Duodenal mucosa (tissue), 2 donors: ENCODE data around the gene VENTX.

Experiments
- H3K27ac ChIP-seq: one replicate; pipeline ENCODE4 v1.7.0; 2013; ENCODE audit warnings: low read depth, low read length
- H3K27me3 ChIP-seq, 2 donors: one replicate each; pipeline ENCODE4 v1.7.0; 2013; ENCODE audit warnings: low read length in 2 of 2, control low read depth in 1 of 2; ENCODE audit not compliant: insufficient read depth in 2 of 2, control insufficient read depth in 1 of 2
- H3K36me3 ChIP-seq, 2 donors: one replicate each; pipeline ENCODE4 v1.7.0; 2013; ENCODE audit warnings: low read length in 2 of 2, control low read depth in 1 of 2; ENCODE audit not compliant: insufficient read depth in 2 of 2, control insufficient read depth in 1 of 2
- H3K4me1 ChIP-seq, 2 donors: one replicate each; pipeline ENCODE4 v1.7.0; 2013; ENCODE audit warnings: low read length in 2 of 2, control low read depth in 1 of 2; ENCODE audit not compliant: insufficient read depth in 2 of 2, control insufficient read depth in 1 of 2
- H3K4me3 ChIP-seq, 2 donors: one replicate each; pipeline ENCODE4 v1.7.0; 2013; ENCODE audit warnings: low read length in 2 of 2, low read depth in 1 of 2
- H3K9ac ChIP-seq, 2 donors: one replicate each; pipeline ENCODE4 v1.7.0; 2013; ENCODE audit warnings: low read length in 2 of 2, low read depth in 1 of 2
- H3K9me3 ChIP-seq, 2 donors: one replicate each; pipeline ENCODE4 v1.7.0; 2013; ENCODE audit warnings: low read length in 2 of 2, control low read depth in 1 of 2; ENCODE audit not compliant: control insufficient read depth in 1 of 2

The VENTX gene

DNA sequence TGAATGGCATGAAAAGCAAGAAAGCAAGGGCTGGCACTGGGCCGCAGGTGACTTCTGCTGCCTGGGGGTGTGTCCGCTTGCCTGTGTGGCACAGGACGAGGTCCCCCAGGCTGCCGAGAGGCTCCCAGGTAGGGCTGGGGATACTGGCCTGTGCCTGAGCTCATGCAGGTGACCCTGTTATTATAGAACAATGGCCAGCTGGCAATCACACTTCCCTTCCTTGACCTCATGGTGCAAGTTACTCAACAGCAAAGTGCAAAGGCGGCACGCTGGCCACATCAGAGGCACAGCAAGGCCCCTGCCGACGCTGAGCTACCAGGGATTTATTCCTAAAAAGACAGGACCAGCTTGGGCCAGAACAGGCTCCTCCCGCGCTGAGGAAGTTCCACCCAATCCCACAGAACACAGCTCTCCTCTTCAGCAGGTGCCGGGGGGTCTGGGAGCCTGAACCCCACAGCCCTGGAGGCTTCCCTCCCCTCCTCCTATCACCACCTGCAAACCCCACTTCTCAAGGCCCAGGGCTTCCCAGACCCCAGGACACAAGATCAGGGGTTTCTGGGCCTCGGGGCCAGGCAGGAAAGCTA, 40.4 kb downstream of the VENTX start:
- no peaks in the 10 kb centered on the region for H3K9me3 ChIP-seq
- H3K9ac ChIP-seq = no peak overlapping the region
- peaks cover 9 to 38% of the 10 kb centered on the region in 2 donors for H3K4me1 ChIP-seq
- H3K27me3 ChIP-seq = peaks cover 13 to 22% of the 10 kb centered on the region in 2 donors
- peak overlapping the region; percentile 59 for H3K27ac ChIP-seq
- peaks cover 12 to 32% of the 10 kb centered on the region in 2 donors for H3K36me3 ChIP-seq
- H3K4me3 ChIP-seq = peak overlapping the region in 1 of 2 donors; percentile 31

DNA sequence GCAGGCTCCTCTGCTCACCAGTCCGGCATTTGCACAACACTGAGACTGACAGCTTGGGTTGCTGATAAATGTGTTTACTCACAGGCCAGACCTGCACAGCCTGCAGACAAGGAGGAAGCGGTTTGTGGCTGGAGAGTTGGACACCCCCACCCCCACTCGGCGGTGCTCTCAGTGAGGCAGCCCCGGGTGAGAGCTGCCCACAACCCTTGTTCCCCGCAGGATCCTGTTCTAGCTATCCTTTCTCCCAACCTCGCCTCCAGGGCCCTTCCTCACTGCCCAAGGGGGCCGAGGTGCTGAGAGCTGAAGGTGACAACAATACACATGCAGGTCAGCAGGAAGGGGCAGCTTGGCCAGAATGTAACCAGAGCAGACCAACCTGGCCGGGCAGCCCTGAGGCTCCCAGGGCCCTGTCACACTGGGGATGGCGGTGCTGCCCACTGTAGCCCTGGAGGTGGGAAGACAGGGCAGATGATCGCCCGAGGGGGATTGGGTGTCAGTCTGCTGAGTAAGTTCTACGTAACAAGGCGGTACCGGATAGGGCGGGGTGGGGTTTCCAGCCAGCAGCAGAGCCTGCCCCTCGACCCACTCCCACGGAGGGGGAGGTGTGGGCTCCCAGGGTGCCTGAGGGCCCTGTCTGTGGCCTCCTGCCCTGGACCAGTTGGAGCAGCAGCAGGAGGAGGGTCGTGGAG, 41.1 kb downstream of the VENTX start:
- Histone ChIP-seq H3K4me1 (peaks cover 9 to 38% of the 10 kb centered on the region in 2 donors), H3K27ac (peak overlapping the region; percentile 59), H3K9me3 (no peaks in the 10 kb centered on the region), H3K9ac (no peak overlapping the region), H3K36me3 (peaks cover 17 to 39% of the 10 kb centered on the region in 2 donors), H3K4me3 (peak overlapping the region in 1 of 2 donors; percentile 31), H3K27me3 (peaks cover 13 to 22% of the 10 kb centered on the region in 2 donors)

DNA sequence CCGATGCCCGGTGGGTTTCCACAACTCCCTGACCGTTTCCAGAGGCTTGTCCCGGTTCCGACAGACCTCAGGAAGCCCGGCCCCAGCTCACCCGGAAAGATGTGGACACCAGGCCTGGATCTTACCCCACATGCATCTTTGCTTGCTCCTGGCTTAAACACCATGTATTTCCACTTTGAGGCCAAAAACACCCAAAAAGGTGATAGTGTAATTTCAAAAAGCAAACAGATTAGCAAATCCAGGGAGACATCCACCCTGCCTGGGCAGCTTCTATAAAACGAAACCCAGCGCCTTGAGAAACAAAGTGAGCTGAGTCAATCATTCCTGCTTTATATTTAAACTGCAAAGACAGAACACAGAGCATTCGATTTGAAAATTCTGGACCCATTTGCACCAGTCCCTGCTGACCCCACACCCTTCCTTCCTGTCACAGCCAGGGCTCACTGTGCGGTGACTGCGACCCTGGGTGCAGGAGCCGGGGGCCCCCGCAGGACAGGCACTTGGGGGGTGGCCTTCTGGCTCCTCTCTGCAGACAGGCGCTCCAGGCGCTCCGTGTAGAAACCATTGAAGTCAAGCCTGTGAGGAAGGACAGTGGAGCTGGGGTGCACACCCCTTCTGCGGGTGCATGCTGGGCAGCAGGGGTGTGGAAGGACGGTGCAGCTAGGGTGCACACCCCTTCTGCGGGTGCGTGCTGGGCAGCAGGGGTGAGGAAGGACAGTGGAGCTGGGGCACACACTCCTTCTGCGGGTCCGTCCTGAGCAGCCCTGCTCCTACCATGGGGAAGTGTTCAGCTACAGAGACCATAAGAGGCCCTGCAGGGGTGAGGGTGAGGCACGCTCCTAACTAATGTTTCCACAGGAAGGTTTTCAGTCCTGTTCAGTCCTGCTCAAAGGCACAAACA, 41.9 kb downstream of the VENTX start:
- Histone ChIP-seq H3K9me3 (no peaks in the 10 kb centered on the region), H3K27ac (peak overlapping the region; percentile 14), H3K9ac (no peak overlapping the region), H3K4me1 (peaks cover 9 to 32% of the 10 kb centered on the region in 2 donors), H3K36me3 (peaks cover 20 to 47% of the 10 kb centered on the region in 2 donors), H3K4me3 (no peak overlapping the region), H3K27me3 (peaks cover 10 to 20% of the 10 kb centered on the region in 2 donors)

DNA sequence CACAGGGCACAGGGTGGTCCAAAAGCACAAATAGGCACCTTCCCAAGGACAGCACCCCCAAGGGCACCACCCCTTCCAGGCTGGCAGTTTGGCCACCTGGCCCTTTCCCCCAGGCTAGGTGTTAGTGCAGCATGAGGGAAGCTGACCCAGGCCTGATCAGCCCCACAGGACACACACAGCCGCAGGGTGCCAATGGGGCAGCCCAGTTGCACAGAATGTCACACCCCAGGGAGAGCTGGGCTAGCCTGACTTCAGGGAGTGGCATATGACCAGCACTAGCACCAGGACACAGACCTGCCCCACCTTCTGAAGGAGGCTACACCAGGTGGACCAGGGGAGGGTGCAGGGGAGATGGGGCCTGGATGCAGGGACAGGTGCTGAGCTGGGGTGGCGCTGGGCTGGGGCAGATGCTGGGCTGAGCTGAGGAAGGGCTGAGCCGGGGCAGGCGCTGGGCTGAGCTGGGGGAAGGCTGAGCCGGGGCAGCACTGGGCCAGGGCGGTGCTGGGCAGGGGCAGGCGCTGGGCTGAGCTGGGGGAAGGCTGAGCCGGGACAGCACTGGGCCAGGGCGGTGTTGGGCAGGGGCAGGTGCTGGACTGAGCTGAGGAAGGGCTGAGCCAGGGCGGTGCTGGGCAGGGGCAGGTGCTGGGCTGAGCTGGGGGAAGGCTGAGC, 42.9 kb downstream of the VENTX start:
- H3K9ac ChIP-seq = no peak overlapping the region
- no peak overlapping the region for H3K27ac ChIP-seq
- no peaks in the 10 kb centered on the region for H3K9me3 ChIP-seq
- H3K36me3 ChIP-seq = peaks cover 30 to 57% of the 10 kb centered on the region in 2 donors
- peaks cover 9 to 29% of the 10 kb centered on the region in 2 donors for H3K4me1 ChIP-seq
- peaks cover 9 to 11% of the 10 kb centered on the region in 2 donors for H3K27me3 ChIP-seq
- no peak overlapping the region for H3K4me3 ChIP-seq

DNA sequence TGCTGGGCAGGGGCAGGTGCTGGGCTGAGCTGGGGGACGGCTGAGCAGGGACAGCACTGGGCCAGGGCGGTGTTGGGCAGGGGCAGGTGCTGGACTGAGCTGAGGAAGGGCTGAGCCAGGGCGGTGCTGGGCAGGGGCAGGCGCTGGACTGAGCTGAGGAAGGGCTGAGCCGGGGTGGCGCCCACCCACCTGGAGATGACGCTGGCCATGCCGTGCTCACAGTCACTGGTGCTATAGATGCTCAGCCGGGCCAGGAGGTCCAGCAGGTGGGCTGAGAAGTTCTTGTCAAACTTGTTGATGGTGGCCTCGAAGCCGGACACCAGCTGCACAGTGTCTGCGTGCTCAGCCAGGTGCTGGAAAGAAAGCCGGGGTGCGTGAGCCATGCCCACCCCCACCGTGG, 43.4 kb downstream of the VENTX start:
- Histone ChIP-seq H3K4me1 (peaks cover 9 to 25% of the 10 kb centered on the region in 2 donors), H3K27me3 (peaks cover 5 to 6% of the 10 kb centered on the region in 2 donors), H3K36me3 (peaks cover 36 to 62% of the 10 kb centered on the region in 2 donors), H3K4me3 (no peak overlapping the region), H3K9ac (no peak overlapping the region), H3K27ac (no peak overlapping the region), H3K9me3 (no peaks in the 10 kb centered on the region)

DNA sequence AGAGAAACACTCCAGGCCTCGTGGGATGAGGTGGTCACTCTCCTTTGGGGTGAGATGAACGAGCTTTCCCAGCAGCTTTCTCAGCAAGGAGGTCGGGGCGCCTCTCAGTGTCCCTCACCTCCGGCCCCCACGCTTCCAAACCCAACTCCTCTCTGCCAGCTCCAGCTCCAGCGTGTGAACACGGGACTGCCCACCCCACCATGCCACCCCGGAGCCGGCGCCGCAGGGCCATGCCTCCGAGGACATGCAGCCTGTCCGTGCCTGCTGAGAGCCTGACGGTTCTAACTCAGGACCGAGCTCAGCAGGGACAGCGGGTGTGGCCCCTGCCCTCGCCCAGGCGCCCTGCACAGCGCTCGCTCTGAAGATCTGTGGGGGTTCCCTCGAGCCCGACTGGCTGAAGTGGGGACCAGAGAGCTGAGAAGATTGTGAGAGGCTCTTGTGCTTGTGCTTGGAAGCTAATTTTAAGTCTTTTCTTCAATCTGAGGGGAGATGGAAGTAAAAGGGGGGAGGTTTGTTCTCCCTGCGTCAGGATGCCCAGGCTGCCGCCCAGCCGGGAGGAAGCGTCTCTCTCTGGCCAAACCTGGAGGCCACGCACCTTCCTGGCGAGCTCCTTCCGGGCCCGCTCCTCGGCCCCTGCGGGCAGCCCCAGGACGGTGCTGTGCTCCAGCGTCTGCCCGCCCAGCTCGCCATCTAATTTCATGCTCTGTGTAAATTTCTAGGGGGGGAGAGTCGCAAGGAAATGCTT, 44.1 kb downstream of the VENTX start:
- Histone ChIP-seq H3K4me3 (no peak overlapping the region), H3K36me3 (peaks cover 42 to 68% of the 10 kb centered on the region in 2 donors), H3K9ac (no peak overlapping the region), H3K27ac (no peak overlapping the region), H3K27me3 (no peaks in the 10 kb centered on the region), H3K4me1 (peaks cover 9 to 22% of the 10 kb centered on the region in 2 donors), H3K9me3 (no peaks in the 10 kb centered on the region)

DNA sequence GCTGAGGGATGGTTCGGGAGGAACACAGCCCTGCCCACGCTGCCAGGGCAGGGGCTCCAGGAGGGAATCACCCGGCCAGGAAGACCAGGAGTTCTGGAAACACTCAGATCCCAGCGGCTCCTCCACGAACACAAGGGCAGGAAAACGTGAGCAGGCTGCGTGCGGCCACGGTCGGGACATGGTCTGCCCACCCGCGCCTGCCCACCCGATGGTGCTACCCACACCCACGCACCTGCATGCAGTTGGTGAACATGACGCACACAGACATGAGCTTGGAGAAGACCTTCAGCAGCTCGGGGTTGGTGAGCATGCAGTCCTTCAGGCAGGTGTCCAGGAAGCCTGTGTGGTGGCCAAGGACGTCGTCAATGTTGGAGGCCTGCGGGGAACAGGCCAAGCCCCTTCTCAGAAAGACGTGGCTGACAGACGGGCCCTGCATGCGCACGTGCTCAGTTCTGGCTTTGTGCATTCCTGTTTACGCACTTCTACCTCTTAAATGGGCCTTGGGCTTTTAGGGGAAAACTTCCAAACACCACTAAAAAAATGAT, 45.3 kb downstream of the VENTX start:
- H3K9me3 ChIP-seq = no peaks in the 10 kb centered on the region
- H3K27me3 ChIP-seq = no peaks in the 10 kb centered on the region
- H3K9ac ChIP-seq = no peak overlapping the region
- H3K36me3 ChIP-seq = peaks cover 42 to 75% of the 10 kb centered on the region in 2 donors
- H3K27ac ChIP-seq = no peak overlapping the region
- peaks cover 7 to 13% of the 10 kb centered on the region in 2 donors for H3K4me1 ChIP-seq
- no peak overlapping the region for H3K4me3 ChIP-seq

DNA sequence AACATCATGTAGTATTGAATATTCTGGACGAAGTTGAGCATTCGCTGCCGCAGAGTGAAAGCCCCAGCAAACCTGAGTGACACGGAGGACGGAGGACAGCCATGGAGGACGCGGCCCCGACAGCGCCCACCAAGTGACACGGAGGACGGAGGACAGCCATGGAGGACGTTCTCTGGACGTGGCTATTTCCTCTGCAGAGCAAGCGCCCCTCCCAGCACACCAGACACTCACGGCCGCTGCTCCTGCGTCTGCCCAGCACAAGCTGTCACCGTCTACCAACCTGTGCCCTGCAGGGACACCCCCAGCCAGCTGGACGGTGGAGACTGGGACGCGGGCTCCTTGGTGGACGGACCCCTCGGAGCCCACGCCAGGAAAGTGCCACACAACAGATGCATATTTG, 46.3 kb downstream of the VENTX start:
- Histone ChIP-seq H3K4me3 (no peak overlapping the region), H3K9me3 (no peaks in the 10 kb centered on the region), H3K36me3 (peaks cover 42 to 85% of the 10 kb centered on the region in 2 donors), H3K9ac (no peak overlapping the region), H3K4me1 (peaks cover 0 to 4% of the 10 kb centered on the region in 2 donors), H3K27me3 (no peaks in the 10 kb centered on the region), H3K27ac (no peak overlapping the region)

DNA sequence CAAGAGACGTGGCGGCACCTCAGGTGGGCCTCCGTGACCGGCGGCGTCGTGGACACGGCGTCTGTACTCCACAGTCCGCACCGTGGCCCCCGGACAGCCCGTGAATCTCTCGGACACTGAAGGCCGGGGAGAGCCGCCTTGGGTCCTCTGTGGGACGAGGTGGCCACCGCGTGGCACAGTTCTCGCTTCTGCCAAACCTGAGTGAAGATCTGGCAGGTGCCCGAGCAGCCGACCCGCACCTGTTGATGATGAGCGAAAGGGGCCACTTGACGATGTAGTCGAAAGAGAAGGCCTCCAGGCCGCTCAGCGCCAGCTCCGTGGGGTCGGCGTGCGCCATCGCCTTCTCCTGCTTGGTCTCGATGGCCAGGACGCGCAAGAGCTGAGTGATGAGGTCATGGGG, 47.6 kb downstream of the VENTX start:
- H3K36me3 ChIP-seq = peaks cover 39 to 91% of the 10 kb centered on the region in 2 donors
- no peaks in the 10 kb centered on the region for H3K27me3 ChIP-seq
- H3K9ac ChIP-seq = no peak overlapping the region
- no peak overlapping the region for H3K4me3 ChIP-seq
- no peaks in the 10 kb centered on the region for H3K9me3 ChIP-seq
- no peak overlapping the region for H3K27ac ChIP-seq
- H3K4me1 ChIP-seq = no peaks in the 10 kb centered on the region
